Endometrium (tissue), 2 donors: ENCODE measurements around the gene GATB.
A peak's percentile ranks its signal among the peaks of the same experiment; 100 is the strongest.

Experiments used
- FAIRE-seq: peaks from 2 replicates; lab custom pipeline; 2012; peaks lifted over from hg19 to GRCh38; lab: Jason Lieb, UNC
- donor health status: control.
- donor health status: control.

Gene GATB, protein sequence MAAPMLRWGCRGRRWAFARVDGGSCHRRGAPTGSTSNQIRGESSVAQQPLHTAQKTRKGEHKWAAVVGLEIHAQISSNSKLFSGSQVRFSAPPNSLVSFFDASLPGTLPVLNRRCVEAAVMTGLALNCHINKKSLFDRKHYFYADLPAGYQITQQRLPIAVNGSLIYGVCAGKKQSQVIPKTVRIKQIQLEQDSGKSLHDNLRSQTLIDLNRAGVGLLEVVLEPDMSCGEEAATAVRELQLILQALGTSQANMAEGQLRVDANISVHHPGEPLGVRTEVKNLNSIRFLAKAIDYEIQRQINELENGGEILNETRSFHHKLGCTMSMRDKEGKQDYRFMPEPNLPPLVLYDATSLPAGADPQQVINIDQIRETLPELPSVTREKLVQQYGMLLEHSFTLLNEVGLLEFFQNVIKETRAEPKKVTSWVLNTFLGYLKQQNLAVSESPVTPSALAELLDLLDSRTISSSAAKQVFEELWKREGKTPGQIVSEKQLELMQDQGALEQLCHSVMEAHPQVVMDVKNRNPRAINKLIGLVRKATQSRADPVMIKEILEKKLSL

DNA sequence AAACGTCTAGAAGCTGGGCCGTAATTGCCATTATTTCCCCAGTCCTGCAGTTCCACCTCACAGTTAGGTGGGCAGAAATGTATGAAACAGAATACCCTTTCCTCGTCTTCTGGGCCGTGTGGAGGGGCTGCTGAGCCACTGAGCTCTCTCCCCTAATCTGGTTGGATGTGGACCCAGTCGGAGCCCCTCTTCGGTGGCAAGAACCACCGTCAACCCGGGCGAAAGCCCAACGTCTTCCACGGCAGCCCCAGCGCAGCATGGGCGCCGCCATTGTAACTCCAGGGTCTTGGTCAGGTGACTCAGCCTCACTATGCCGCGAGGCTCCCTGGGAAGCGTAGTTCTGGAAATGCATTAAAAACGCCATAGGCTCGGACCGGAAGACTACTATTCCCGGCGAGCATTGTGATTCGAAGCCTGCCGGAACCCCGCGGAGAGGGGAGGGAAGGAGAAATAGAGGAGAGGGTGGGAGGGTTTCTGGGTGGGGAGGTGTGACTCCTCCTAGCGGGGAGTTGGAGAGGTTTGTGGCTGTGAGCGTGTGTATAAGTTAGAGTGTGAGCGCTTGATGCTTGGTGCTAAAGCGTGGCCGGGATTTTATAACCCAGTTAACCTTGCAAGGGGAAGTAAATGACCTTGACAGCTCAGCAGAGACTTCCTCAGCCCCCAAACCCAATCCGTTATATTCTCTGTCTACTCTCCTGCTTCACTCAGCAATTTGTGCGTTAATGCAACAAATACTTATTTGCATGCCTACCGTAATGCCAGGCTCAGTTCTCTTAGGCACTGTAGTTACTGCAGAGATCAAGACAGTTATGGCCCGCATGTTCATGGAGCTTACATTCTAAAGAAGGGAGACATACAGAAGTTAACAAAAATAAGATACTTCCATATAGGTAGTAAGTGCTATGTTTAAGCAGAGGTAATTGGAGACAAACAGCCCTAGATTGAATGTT is at the start of gene GATB:
Gene GATB, minus strand, starts transcription at position 296 of the 950 bp plus-strand sequence. Its CDS starts 25 bp downstream, at position 271.
- peak; percentile 93 for FAIRE-seq

GRCh38 chr4:151810476-151810875 is 49.7 kb upstream of the GATB start:
- FAIRE-seq, result no peak

DNA sequence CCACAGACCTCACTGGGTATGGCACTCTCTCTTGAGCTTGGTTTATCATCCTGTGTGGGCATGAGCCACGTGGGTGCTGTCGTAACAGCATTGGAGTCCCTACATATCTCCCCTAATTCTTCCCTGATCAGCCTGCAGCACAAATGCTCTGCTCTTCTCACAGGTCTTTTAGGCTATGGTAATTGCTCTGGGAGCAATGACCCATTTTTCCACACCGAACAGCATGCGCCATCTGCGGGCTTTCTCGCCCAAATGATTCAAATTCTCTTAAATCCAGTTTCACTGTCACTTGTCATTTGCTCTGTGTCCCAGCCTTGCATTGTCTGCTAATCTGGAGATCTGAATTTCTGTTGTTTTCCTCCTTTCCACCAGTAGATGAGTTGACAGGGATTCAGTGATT is 48.9 kb upstream of the GATB start:
- FAIRE-seq, result no peak

DNA sequence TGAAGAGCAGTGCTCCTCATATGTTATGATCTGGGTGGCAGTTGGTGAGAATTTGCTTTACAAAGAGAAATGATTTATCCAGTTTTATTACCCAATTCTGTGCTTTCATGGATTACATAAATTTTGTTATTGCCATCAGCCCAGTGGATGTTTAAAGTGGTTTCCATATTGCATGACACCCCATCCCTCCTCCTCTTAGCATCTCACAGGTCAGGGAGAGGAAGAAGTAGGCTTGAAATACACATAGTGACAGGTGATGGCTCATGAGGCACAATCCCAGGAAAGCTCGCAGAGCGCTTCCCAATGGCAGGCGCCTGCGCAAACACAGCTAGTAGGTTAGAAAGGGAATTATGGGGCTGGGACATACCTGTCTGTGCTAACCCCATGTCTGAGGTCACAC is 47.7 kb upstream of the GATB start:
- FAIRE-seq, result no peak

GRCh38 chr4:151808120-151808529 is 47.3 kb upstream of the GATB start:
- FAIRE-seq, result no peak

DNA sequence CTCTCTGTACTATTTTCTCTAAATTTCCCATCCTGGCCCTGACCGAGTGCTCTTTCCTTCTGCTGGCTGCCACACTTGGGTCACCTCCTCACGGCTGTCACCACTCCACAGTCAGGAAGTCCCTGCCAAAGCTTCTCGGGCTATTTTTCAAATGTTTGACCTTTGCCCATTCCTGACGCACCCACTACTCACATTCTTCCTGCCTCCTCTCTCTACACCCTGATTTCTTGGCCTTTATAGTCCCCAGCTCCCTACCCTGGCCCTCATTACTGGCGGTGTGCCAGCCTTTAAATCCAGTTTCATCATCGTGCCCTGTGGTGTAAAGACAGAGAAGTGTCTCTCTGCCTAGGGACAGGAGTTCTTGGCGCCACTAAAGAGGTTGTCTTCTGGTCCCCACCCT is 46.4 kb upstream of the GATB start:
- FAIRE-seq, result no peak

- FAIRE-seq, result no peak
Measured at GRCh38 chr4:151806511-151806927, 45.7 kb upstream of the GATB start.

DNA sequence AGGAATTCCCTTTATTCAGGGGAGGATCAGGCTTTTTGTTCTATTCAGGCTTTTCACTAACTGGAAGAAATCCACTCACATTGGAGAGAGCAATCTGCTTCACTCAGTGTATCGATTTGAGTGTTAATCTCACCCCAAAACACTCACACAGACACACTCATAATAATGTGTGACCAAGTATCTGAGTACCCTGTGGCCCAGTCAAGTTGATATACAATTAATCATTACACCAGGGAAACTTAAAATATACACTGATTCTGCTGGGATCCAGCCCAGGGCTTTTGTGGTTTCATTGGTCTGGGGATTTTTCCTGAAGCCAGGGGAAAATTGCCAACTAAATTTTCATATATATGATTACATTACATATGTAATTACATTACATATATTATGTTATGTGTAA is 44.0 kb upstream of the GATB start:
- FAIRE-seq, result no peak

DNA sequence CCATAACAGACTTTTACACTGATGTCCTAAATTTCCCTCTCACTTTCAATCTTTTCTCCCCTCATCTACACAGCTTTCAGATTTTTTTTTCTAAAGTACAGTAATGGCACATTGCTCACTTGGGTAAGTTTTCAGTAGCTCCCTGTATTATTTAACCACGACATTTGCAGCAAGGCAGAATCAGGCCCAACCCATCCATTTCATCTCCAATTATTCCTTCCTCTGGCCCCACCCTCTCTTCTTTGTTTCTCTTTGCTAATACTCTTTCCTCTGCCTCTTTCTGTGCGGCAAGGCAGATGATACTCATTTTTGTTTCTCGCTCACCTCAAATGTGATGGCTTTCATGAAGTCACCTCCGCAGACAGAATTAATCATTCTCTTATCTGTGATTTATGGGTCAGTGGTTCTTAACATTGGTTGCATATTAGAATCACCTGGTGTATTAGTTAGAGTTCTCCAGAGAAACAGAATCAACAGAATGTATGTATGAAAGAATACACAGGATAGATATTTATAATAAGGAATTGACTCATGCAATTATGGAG is 43.4 kb upstream of the GATB start:
- no peak for FAIRE-seq

GRCh38 chr4:151803246-151803645 is 42.4 kb upstream of the GATB start:
- FAIRE-seq, result no peak

- no peak for FAIRE-seq
Measured at GRCh38 chr4:151801547-151802516, 41.0 kb upstream of the GATB start.

DNA sequence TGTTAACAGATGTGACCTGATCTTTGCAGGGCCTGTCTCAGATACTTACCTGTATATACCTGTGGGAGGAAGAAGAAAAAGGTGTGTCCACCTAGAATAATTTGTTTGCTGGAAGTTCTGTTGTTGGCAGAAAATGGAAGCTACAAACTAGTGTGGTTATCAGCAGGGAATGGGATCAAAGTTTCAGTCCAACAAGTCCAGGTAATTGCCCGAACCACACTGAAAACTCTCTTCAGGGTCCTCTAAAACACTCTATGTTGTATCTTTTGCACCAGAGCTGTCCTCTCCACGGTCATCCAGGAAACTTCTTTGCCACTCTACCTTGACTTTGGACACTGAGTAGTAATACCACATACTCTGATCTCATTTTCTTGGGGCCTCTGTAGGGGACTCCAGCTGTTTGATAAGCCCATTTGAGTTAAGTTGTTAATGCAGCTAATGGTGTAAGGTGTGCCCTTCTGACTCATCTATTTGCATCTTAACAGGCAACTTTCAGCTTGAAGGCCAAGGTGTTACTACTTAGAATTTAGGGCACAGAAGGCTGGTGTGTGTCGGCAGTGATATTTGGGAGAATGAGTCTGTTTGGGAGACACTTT is 38.7 kb upstream of the GATB start:
- FAIRE-seq, result no peak

DNA sequence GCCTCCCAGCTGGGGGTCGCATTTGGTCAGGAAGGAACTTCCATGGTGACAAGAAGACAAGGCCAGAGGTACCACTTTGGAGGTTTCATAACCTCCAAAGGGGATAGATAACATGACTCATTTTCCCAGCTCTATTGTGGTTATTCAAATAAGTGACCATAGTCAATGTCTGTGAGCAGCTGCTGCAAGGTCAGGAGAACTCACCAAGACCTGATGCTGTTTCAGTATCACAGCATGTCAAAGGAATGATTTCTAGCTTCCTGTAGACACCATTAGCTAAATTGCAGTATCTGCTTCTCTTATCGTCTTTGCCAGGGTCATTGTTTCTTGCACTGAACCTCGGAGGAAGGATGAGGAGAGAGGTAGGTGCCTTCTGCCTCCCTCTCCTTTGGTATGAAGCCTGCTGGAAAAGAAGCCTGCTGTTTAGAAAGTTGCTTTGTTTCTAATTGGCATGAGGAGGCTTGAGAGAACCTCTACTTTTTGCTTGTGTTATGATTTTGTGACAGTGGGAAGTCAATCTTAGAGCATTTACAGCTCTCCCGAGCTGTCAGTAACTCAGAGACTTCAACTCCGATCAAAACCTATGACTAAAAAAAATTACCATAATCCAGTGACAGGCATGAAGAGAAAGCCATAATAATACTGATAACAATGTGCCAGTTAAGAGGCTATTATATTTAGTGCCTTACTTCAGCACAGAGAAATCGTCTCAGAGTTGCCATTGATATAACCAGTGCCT is 38.0 kb upstream of the GATB start:
- no peak for FAIRE-seq

DNA sequence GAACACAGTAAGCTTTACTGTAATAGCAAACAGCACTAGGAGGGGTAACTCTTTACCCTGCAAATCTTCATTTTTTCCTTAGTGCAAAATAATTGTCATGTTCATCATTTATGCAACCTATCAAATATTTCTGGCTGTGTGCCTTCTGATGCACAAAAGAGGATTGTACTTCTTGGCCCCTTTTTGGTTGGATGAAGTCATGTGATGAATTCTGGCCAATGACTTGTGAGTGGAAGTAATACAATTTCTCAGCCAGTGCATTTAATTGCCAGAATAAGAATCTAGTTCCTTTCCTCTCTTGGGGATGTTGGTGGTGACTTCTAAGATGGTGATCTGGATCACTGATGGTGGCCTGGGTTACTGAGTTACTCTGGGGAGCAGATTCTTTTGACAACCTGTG is 37.0 kb upstream of the GATB start:
- FAIRE-seq, result no peak

- no peak for FAIRE-seq
Measured at GRCh38 chr4:151797131-151797530, 36.3 kb upstream of the GATB start.

DNA sequence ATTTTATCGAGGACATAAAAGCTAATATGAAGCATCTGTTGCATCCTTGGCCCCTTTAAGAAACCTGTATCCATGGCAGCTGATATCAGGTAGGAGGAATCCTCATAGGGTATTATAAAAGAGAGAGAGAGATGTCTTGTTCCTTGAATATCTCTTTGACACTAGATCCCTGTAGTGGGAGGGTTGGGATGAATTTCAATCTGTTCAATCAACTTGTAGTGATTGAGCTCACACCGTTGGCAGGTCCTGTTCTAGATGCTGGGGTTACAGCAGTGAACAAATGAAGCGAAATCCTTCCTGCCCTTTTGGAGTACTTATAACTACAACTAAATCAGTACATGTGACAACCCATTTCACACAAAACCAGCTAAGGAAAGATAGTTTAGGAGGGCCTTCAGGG is 35.3 kb upstream of the GATB start:
- no peak for FAIRE-seq

GRCh38 chr4:151792995-151793394 is 32.2 kb upstream of the GATB start:
- FAIRE-seq, result no peak

DNA sequence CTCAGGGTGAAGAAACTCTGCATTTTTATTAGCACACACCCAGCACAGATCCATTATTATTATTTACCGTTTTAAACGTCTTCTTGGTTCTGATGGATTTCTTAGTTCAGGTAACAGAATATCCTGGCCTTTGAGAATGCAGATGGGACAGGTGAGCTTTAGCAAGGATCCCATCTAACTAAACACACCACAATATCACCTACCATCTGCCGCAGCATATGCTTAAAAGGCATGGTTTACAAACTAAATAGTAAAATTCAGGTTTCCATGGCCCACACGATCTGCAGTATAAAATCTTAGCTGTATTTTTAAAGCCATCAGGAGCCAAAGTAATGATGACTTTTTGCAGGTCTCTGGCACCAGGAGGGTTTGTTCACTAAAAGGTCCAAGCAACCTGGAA is 31.7 kb upstream of the GATB start:
- FAIRE-seq, result no peak

DNA sequence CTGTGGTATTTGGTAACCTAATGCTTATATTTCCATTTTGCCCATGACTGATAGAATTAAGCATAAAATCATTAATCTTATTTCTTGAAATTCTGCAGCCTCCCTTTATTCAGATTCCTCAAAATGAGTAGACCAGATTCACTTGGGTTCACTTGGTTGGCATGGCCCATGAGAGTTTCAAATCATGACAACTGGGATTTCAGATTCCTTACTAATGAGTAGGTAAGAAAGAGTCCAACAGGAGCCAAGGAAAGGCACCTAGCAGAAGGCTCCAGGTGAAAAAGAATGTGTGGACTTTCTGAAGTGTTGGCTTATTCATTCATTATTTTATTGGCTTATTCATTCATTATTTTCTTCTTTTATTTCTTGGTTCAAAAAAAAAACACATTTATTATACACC is 27.2 kb upstream of the GATB start:
- no peak for FAIRE-seq

GRCh38 chr4:151786158-151786495 is 25.3 kb upstream of the GATB start:
- no peak for FAIRE-seq
